Rectal smooth muscle tissue (tissue), 1 donor: ENCODE data around the gene AMY1B.
"Not testable (repeated sequence)": the region's sequence is repeated elsewhere in the genome, so short reads cannot be mapped to it uniquely, and the experiment has no call there.

Experiments
- H3K27ac ChIP-seq: one replicate; pipeline ENCODE4 v1.7.0; 2013; ENCODE audit warnings: low read depth, low read length, inconsistent platforms
- H3K27me3 ChIP-seq: one replicate; pipeline ENCODE4 v1.7.0; 2013; ENCODE audit warnings: low read length; ENCODE audit not compliant: control insufficient read depth, insufficient read depth
- H3K36me3 ChIP-seq: one replicate; pipeline ENCODE4 v1.7.0; 2013; ENCODE audit warnings: low read length; ENCODE audit not compliant: control insufficient read depth, insufficient read depth
- H3K4me1 ChIP-seq: one replicate; pipeline ENCODE4 v1.7.0; 2013; ENCODE audit warnings: low read length; ENCODE audit not compliant: control insufficient read depth, insufficient read depth
- H3K4me3 ChIP-seq: one replicate; pipeline ENCODE4 v1.7.0; 2013; ENCODE audit warnings: low read length
- H3K9ac ChIP-seq: one replicate; pipeline ENCODE4 v1.7.0; 2013; ENCODE audit warnings: low read length

AMY1B gene

GRCh38 chr1:103696110-103696509 is at the start of gene AMY1B:
Gene AMY1B, minus strand, starts transcription at chr1:103696210. Its CDS starts 571 bp downstream, at chr1:103695639.
- H3K4me3 ChIP-seq, H3K9ac ChIP-seq, H3K4me1 ChIP-seq, H3K27me3 ChIP-seq, H3K36me3 ChIP-seq, H3K27ac ChIP-seq: not testable (repeated sequence)

GRCh38 chr1:103745040-103745439 is 49.0 kb upstream of the AMY1B start:
- not testable (repeated sequence) for H3K27me3 ChIP-seq, H3K4me3 ChIP-seq, H3K9ac ChIP-seq, H3K27ac ChIP-seq, H3K4me1 ChIP-seq, H3K36me3 ChIP-seq

DNA sequence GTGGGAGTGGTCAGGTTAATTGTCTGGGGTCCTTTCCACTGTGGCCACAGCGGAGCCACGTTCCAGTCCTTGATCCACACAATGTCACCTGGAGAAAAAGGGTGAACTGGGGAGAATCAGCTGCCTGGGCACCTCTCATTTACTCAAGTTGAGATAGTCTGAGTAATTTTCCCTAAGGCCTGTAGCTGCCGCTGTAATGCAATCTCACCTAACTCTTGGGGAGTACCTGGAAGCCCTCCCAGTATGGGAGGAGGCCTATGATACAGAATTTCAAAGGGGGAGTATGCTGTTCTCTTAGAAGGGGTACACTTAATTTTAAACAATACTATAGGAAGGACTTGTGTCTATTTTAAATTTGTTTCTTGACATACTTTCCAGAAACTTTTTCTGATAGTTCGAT is 48.4 kb upstream of the AMY1B start:
- not testable (repeated sequence) for H3K27ac ChIP-seq, H3K9ac ChIP-seq

DNA sequence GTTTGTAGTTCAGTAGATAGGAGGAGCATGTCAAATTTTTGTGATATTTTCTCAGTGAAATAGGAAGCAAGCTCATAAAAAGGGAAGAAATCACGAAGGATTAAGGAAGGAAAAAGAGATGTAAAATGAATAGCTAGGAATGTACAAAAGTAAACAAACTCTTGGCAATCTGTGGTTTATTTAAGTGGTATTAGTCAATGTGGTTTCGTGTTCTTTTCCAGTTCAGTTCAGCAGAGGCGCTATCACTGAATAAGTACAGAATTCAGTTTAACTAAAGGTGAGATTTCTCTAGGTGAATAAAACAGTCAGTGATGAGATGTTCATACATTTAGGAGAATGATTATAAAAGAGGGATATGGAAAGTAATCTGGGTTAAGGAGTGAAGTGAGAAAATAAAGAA is 42.0 kb upstream of the AMY1B start:
- H3K27me3 ChIP-seq, H3K27ac ChIP-seq, H3K36me3 ChIP-seq, H3K4me3 ChIP-seq, H3K9ac ChIP-seq, H3K4me1 ChIP-seq: not testable (repeated sequence)

More for the DNA sequence above, 48.4 kb upstream of the AMY1B start:
- not testable (repeated sequence) for H3K27me3 ChIP-seq, H3K4me1 ChIP-seq, H3K36me3 ChIP-seq, H3K4me3 ChIP-seq

GRCh38 chr1:103735334-103735733 is 39.3 kb upstream of the AMY1B start:
- not testable (repeated sequence) for H3K4me3 ChIP-seq, H3K36me3 ChIP-seq, H3K27ac ChIP-seq

DNA sequence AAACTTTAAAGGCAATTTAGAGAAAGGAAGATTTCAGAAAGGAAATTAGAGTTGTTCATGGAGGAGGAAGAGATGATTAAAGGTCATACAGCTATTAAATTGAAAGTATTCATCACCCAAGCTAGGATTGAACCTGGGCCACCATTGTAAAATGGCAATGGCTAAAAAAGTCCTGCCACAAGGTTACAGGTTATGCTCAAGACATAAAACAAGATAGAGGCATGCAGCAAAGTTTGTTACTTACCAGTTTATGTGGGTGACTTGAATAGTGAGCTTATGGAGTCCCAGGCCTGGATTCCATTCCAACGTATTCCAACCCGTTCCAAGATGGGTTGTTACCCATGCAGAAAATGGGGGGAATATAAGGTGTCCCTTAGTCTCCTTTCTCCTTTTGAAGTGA is 25.5 kb upstream of the AMY1B start:
- H3K4me3 ChIP-seq, H3K36me3 ChIP-seq, H3K27me3 ChIP-seq, H3K27ac ChIP-seq, H3K9ac ChIP-seq, H3K4me1 ChIP-seq: not testable (repeated sequence)

More at GRCh38 chr1:103735334-103735733, 39.3 kb upstream of the AMY1B start:
- H3K9ac ChIP-seq, H3K4me1 ChIP-seq, H3K27me3 ChIP-seq: not testable (repeated sequence)

DNA sequence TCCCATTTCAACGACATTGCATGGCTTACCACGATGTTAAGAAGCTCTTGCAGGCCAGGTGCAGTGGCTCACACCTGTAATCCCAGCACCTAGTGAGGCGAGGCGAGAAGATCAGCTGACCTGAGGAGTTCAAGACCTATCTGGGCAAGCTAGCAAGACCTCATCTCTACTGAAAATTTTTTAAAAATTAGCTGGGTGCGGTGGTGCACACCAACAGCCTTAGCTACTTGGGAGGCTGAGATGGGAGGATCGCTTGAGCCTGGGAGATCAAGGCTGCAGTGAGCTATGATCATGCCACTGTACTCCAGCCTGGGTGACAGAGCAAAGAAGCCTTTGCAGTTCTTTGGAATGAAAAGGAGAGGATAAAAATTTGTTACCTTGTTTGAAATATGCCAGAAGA is 21.4 kb upstream of the AMY1B start:
- H3K27ac ChIP-seq, H3K9ac ChIP-seq, H3K36me3 ChIP-seq, H3K4me3 ChIP-seq, H3K4me1 ChIP-seq, H3K27me3 ChIP-seq: not testable (repeated sequence)

DNA sequence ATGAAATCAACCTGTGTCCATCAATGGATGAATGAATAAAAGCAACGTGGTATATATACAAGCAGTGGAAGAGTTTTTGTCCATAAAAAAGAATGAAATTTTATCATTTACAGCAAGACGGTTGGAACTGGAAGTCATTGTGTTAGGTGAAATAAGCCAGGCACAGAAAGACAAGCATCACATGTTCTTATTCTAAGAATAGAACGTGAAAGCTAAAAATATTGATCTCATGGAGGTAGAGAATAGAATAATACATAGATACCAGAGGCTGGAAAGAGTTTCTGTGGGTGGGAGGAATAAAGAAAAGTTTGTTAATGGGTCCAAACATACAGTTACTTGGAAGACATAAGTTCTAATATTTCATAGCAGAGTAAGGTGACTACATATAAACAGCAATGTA is 14.4 kb upstream of the AMY1B start:
- not testable (repeated sequence) for H3K9ac ChIP-seq, H3K4me1 ChIP-seq, H3K4me3 ChIP-seq, H3K27ac ChIP-seq, H3K27me3 ChIP-seq, H3K36me3 ChIP-seq

- H3K4me3 ChIP-seq, H3K9ac ChIP-seq, H3K4me1 ChIP-seq, H3K36me3 ChIP-seq, H3K27me3 ChIP-seq, H3K27ac ChIP-seq: not testable (repeated sequence)
Measured at GRCh38 chr1:103707670-103708069, 11.7 kb upstream of the AMY1B start.

GRCh38 chr1:103701256-103701655 is 5.2 kb upstream of the AMY1B start:
- not testable (repeated sequence) for H3K4me3 ChIP-seq, H3K4me1 ChIP-seq, H3K27ac ChIP-seq, H3K9ac ChIP-seq, H3K27me3 ChIP-seq, H3K36me3 ChIP-seq

GRCh38 chr1:103700669-103701068 is 4.7 kb upstream of the AMY1B start:
- H3K9ac ChIP-seq, H3K4me3 ChIP-seq, H3K4me1 ChIP-seq, H3K36me3 ChIP-seq, H3K27me3 ChIP-seq, H3K27ac ChIP-seq: not testable (repeated sequence)

DNA sequence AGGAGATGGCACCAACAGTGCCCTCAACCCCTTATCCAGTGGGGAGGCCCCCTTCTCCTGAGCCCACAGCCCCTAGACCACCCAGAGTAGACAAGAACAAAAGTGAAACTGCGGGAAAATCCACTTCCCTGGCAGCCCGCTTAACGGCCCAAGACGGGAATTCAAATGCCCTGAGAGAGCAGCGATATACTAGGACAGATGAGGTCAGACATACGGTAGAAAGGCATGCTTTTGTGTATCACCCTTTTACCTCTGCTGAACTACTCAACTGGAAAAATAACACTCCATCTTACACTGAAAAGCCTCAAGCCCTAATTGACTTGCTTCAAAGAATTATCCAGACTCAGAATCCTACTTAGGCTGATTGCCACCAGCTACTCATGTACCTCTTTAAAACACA is 1.4 kb upstream of the AMY1B start:
- H3K27me3 ChIP-seq, H3K4me3 ChIP-seq, H3K27ac ChIP-seq, H3K36me3 ChIP-seq, H3K4me1 ChIP-seq, H3K9ac ChIP-seq: not testable (repeated sequence)

GRCh38 chr1:103676335-103676734 is 19.7 kb downstream of the AMY1B start:
- H3K27me3 ChIP-seq, H3K9ac ChIP-seq, H3K4me3 ChIP-seq, H3K27ac ChIP-seq, H3K36me3 ChIP-seq, H3K4me1 ChIP-seq: not testable (repeated sequence)

GRCh38 chr1:103655460-103655859 is 40.5 kb downstream of the AMY1B start, which contains the start of gene AMY1A:
Gene AMY1A, plus strand, starts transcription at chr1:103655760. Its CDS starts 571 bp downstream, at chr1:103656331.
- not testable (repeated sequence) for H3K4me1 ChIP-seq, H3K4me3 ChIP-seq, H3K27me3 ChIP-seq, H3K27ac ChIP-seq, H3K36me3 ChIP-seq, H3K9ac ChIP-seq
